ENCODE data around the gene NEDD9.

Gene NEDD9

DNA sequence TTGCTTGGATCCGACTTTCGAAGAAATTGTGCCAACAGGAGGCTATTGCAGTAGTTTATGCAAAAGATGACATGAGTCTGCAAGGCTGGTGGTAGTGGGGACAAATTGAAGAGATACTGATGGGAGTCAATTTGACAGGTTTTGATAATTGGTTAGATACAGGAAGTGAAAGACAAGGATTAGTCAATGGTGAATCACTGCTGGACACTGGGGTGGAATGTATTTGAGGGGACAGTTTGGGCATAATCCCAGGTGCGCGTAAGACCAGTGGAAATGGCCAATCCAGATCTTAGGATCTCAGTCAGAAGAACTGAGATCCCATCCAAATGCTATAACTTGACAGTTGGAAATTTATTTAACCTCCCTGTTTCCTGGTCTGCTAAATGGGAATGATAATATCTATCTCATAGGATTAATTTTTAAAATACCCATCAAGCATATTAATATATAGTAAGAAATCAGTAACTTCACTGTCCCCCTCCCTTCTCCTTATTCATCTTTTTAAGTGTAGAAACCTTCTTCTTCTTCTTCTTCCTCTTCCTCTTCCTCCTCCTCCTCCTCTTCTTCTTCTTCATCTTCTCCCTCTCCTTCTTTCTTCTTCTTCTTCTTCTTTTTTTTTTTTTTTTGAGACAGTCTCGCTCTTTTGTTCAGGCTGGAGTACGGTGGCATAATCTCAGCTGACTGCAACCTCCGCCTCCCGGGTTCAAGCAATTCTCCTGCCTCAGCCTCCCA, 90.0 kb downstream of the NEDD9 start:
- H3K4me3 ChIP-seq (ENCODE audit: low read depth, low read length), result no peak overlapping the region
- no peak for DNase-seq (ENCODE audit: low read depth)
- in situ Hi-C loops (cut with HindIII; ENCODE audit: low sequenced_read_pairs), result no loop called here
- TF ChIP-seq, protein P1, sequence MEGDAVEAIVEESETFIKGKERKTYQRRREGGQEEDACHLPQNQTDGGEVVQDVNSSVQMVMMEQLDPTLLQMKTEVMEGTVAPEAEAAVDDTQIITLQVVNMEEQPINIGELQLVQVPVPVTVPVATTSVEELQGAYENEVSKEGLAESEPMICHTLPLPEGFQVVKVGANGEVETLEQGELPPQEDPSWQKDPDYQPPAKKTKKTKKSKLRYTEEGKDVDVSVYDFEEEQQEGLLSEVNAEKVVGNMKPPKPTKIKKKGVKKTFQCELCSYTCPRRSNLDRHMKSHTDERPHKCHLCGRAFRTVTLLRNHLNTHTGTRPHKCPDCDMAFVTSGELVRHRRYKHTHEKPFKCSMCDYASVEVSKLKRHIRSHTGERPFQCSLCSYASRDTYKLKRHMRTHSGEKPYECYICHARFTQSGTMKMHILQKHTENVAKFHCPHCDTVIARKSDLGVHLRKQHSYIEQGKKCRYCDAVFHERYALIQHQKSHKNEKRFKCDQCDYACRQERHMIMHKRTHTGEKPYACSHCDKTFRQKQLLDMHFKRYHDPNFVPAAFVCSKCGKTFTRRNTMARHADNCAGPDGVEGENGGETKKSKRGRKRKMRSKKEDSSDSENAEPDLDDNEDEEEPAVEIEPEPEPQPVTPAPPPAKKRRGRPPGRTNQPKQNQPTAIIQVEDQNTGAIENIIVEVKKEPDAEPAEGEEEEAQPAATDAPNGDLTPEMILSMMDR (IDR thresholded peaks at IDR 0.05; ENCODE audit: low read depth, low read length, missing control alignments), result no peak

DNA sequence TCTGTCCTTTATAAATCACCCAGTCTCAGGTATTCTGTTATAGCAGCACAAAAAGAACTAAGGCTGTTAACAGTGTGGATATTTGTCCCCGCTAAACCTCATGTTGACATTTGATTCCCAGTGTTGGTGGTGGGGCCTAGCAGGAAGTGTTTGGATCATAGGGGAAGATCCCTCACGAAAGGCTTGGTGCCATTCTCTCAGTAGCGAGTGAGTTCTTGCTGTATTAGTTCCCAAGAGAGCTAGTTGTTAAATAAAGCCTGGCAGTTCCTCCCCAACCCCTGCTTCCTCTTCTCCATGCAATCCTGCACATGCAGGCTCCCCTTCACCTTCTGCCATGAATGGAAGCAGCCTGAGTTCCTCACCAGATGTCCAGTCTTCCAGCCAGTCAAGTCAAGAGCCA, 91.2 kb downstream of the NEDD9 start:
- TF ChIP-seq, protein P1 (IDR thresholded peaks at IDR 0.05; ENCODE audit: low read depth, low read length, missing control alignments), result no peak
- in situ Hi-C loops (cut with HindIII; ENCODE audit: low sequenced_read_pairs), result no loop called here
- H3K4me3 ChIP-seq (ENCODE audit: low read depth, low read length), result no peak overlapping the region
- no peak for DNase-seq (ENCODE audit: low read depth)

DNA sequence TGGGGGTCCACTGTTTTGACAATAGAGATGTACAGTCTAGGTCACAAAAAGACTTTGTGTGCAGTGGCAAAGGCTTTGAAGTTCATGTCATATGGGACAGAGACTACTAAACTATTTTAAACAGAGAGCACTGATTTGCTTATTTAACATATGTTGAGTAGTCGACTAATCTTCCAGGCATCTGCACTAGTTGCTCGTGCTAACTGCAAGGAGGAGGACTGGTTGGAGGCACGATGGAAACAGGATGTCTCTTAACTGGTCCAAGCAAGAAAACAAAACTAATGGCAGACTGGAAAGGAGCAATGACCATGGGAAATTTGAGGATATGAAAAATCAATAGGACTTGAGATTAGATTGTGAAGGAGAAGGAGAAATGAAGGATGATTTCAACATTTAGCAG, 92.4 kb downstream of the NEDD9 start:
- TF ChIP-seq, protein P1 (IDR thresholded peaks at IDR 0.05; ENCODE audit: low read depth, low read length, missing control alignments), result no peak
- in situ Hi-C loops (cut with HindIII; ENCODE audit: low sequenced_read_pairs), result no loop called here
- DNase-seq (ENCODE audit: low read depth), result no peak
- H3K4me3 ChIP-seq (ENCODE audit: low read depth, low read length), result no peak overlapping the region

DNA sequence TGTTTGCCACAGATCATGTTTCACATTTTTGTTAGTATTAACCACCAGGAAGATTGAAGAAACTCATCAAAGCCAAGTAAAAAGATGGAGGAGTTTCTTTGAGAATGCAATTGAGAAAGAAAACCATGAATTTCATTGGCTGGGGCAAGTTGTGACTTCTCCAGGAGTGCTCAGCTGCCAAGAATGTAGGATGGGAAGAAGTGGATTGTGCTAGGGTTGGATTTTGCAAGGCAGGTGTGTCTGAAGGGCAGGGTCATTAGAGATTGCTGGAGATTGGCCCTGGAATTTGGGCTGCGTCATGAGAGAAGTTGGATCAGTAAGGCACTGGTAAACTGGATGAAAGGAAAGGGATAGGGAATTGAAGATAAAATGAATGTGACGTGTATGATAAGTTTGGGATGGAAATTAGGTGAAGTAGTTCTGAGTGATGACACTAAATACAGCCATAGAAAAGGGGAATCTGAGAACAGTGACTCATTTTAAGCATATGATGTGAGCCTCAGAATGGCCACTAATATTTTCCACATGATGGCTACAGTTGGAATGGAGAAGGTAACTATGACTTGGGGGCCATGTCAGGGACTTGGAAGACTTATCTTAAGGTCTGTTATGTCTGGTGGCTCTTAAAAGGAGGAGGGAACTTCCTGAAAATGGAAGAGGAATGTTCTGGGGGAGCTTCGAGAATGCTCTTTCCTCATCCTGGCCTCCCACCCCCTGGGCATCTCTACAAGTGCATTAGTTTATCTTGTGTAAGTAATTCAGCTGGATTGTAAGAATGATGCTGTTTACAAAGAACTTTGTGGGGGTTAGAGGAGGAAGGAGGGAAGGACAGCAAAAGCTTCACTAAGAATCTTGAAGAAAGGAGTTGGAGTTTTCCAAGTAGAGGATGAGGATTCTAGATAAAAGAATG, 93.2 kb downstream of the NEDD9 start:
- DNase-seq (ENCODE audit: low read depth), result no peak
- TF ChIP-seq, protein P1 (IDR thresholded peaks at IDR 0.05; ENCODE audit: low read depth, low read length, missing control alignments), result no peak
- in situ Hi-C loops (cut with HindIII; ENCODE audit: low sequenced_read_pairs), result no loop called here
- H3K4me3 ChIP-seq (ENCODE audit: low read depth, low read length), result no peak overlapping the region

DNA sequence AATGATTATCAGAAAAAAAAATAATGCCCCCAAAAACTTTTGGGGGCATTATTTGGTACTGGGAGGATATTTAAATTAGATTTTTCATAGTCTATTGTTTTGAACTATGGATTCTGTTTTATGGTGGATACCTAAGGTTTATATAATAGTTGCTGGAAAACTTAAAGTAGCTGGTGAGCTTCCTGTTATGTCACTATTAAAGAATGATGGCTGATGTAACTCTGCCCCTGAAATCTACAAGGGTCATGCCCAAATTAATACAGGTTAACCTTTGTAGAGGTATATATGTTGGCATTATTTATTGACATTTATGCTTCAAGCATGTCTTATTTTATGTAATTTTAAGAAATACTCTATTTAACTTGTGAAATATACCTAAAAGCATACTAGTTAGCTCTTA, 95.7 kb downstream of the NEDD9 start:
- TF ChIP-seq, protein P1 (IDR thresholded peaks at IDR 0.05; ENCODE audit: low read depth, low read length, missing control alignments), result no peak
- no peak for DNase-seq (ENCODE audit: low read depth)
- in situ Hi-C loops (cut with HindIII; ENCODE audit: low sequenced_read_pairs), result no loop called here
- H3K4me3 ChIP-seq (ENCODE audit: low read depth, low read length), result no peak overlapping the region
